K562 (cell line): ENCODE measurements around the gene CUTA. TPM values are rescaled to one million over a fixed set of nuclear protein-coding genes. Genes with fewer than 3 reads are reported as not detected.
A peak's percentile ranks its signal among the peaks of the same experiment; 100 is the strongest.

ENCODE experiments used
- ATAC-seq: fragments of 200-7000 bp; cut with Tn5 transposase; 3 replicates; pipeline ENCODE4 v1.9.1; 2020; ENCODE audit warnings: moderate library complexity
- BruUV-seq: library from RNA; stranded (reverse); fragments of 400-500 nt; replicated peaks from 2 replicates; lab custom pipeline; 2021; lab: Mats Ljungman, UMichigan
- CTCF ChIA-PET: fragments of 300-600 bp; formaldehyde crosslinking; extraction: SDS; loops from one replicate; lab custom pipeline; 2021; ENCODE audit warnings: low intra/inter-chr PET ratio; lab: Yijun Ruan, JAX
- POLR2A ChIA-PET: fragments of 300-600, 350-650 bp; sonication (Branson Sonifier 250); formaldehyde crosslinking; extraction: SDS; loops from one replicate; lab custom pipeline; 2021; ENCODE audit warnings: antibody characterized with exemption, inconsistent platforms; lab: Yijun Ruan, JAX
- DNase-seq, 4 experiments: peaks; one replicate each; pipeline versions ENCODE4 v3.0.0 to v3.0.0-alpha.2; 2011 to 2018; ENCODE audit warnings: low spot score in 3 of 4, mixed read lengths in 3 of 4; ENCODE audit errors: extremely low read depth in 1 of 4
- FAIRE-seq: peaks from 2 replicates; lab custom pipeline; 2011; peaks lifted over from hg19 to GRCh38; lab: Jason Lieb, UNC
- H2AFZ ChIP-seq: 2 replicates; pipeline ENCODE4 v1.6.0; 2011; ENCODE audit warnings: low read depth, low read length, control low read depth, inconsistent platforms
- H3K27ac ChIP-seq: fragments of 200-600 bp; 3 replicates; pipeline ENCODE4 v1.8.0; 2011; ENCODE audit warnings: low read depth, mild to moderate bottlenecking, control low read depth, inconsistent platforms, low read length, moderate library complexity, mixed read lengths; ENCODE audit errors: extremely low read depth
- H3K27me3 ChIP-seq, 2 experiments: fragments of 300-600 bp in 1 of 2; 2 replicates in 1 of 2; 3 replicates in 1 of 2; pipeline versions ENCODE4 v1.6.0 to v1.8.0; 2011; ENCODE audit warnings: inconsistent platforms in 2 of 2, low read length in 2 of 2, mild to moderate bottlenecking in 1 of 2, mixed read lengths in 1 of 2, moderate library complexity in 1 of 2; ENCODE audit not compliant: control insufficient read depth in 2 of 2, insufficient read depth in 2 of 2
- H3K36me3 ChIP-seq: fragments of 300-600 bp; 3 replicates; pipeline ENCODE4 v1.8.0; 2011; ENCODE audit warnings: mild to moderate bottlenecking, low read length, inconsistent platforms; ENCODE audit not compliant: control insufficient read depth, insufficient read depth
- H3K4me1 ChIP-seq, 2 experiments: fragments of 200-600 bp in 1 of 2; replicated peaks in 1 of 2; 2 replicates in 1 of 2; 3 replicates in 1 of 2; pipeline versions ENCODE4 v1.5.1 to v1.8.0; 2011; ENCODE audit warnings: inconsistent platforms in 2 of 2, low read length in 2 of 2, mild to moderate bottlenecking in 1 of 2, mixed read lengths in 1 of 2, moderate library complexity in 1 of 2; ENCODE audit not compliant: control insufficient read depth in 2 of 2, insufficient read depth in 2 of 2
- H3K4me2 ChIP-seq: 2 replicates; pipeline ENCODE4 v1.6.1; 2011; ENCODE audit warnings: low read length, control low read depth, inconsistent platforms, mixed read lengths; ENCODE audit not compliant: insufficient read depth
- H3K4me3 ChIP-seq: fragments of 200-600 bp; sonication (generic), shearing (Covaris generic); 2 replicates; pipeline ENCODE4 v1.5.1; 2016; ENCODE audit warnings: control low read depth, inconsistent platforms
- H3K79me2 ChIP-seq: fragments of 200-600 bp; 3 replicates; pipeline ENCODE4 v1.8.0; 2011; ENCODE audit warnings: low read length, inconsistent platforms; ENCODE audit not compliant: control insufficient read depth, insufficient read depth
- H3K9ac ChIP-seq, 2 experiments: 2 replicates each; pipeline versions ENCODE4 v1.6.0 to v1.6.1; 2011; ENCODE audit warnings: low read depth in 2 of 2, low read length in 2 of 2, control low read depth in 1 of 2, inconsistent platforms in 1 of 2, mild to moderate bottlenecking in 1 of 2, mixed read lengths in 1 of 2; ENCODE audit not compliant: insufficient read depth in 1 of 2
- H3K9me1 ChIP-seq: one replicate; pipeline ENCODE4 v1.6.0; 2011; ENCODE audit warnings: inconsistent platforms, mild to moderate bottlenecking, low read length, moderate library complexity; ENCODE audit not compliant: control insufficient read depth, insufficient read depth
- H3K9me3 ChIP-seq: replicated peaks from 2 replicates; pipeline ENCODE4 v1.5.1; 2011; ENCODE audit warnings: low read depth, low read length, inconsistent platforms; ENCODE audit not compliant: control insufficient read depth, insufficient read depth
- H4K20me1 ChIP-seq: replicated peaks from 2 replicates; pipeline ENCODE4 v1.6.1; 2011; ENCODE audit warnings: low read length, inconsistent platforms, mixed read lengths; ENCODE audit not compliant: control insufficient read depth, insufficient read depth
- MAZ ChIP-seq, 2 experiments: fragments of 450-650 bp in 1 of 2; sonication (generic) in 1 of 2; formaldehyde crosslinking; IDR thresholded peaks in 1 of 2; conservative IDR thresholded peaks in 1 of 2; 2 replicates each; pipeline versions ENCODE4 v1.4.0 to v1.5.0; 2020; ENCODE audit warnings: mild to moderate bottlenecking in 1 of 2, missing genetic modification reagents in 1 of 2
- SP1 ChIP-seq: sonication (generic); formaldehyde crosslinking; IDR thresholded peaks from 2 replicates; pipeline ENCODE4 v1.8.1; 2022; ENCODE audit warnings: mild to moderate bottlenecking, missing genetic modification reagents
- THRAP3 ChIP-seq: fragments of 450-650 bp; IDR thresholded peaks from 2 replicates; pipeline ENCODE4 v1.6.1; 2016; ENCODE audit warnings: mild to moderate bottlenecking, inconsistent platforms, borderline replicate concordance
- ZNF197 ChIP-seq: fragments of 200-800 bp; sonication (Bioruptor generic); IDR thresholded peaks from 2 replicates; pipeline ENCODE4 v1.6.1; 2016; ENCODE audit warnings: low read depth, missing genetic modification characterization, missing compliant biosample characterization
- ZNF408 ChIP-seq: fragments of 250-450 bp; sonication (Bioruptor Pico); IDR thresholded peaks from 2 replicates; pipeline ENCODE4 v1.4.0; 2020; ENCODE audit warnings: low read depth, mild to moderate bottlenecking, moderate library complexity
- WGBS: fragments of 100-300 bp; shearing (Covaris generic); methylation state at CpG from one replicate; pipeline ENCODE4 v1.1.6; 2016; ENCODE audit warnings: low coverage, mixed read lengths; ENCODE audit not compliant: insufficient coverage; ENCODE audit errors: missing lambda C conversion rate; 5-methylcytosine and 5-hydroxymethylcytosine counted together
- in situ Hi-C: fragments of 300-500 bp; cut with MboI; formaldehyde crosslinking; loops from 4 replicates; pipeline ENCODE4 v1.15.0; 2018; ENCODE audit warnings: inconsistent platforms, mixed read lengths
- intact Hi-C: fragments of 100-400 bp; cut with micrococcal nuclease; formaldehyde crosslinking; loops from 2 replicates; pipeline ENCODE4 v1.14.2; 2022
- polyA plus RNA-seq, 8 experiments: library from polyadenylated mRNA; depleted of rRNA in 4 of 8; stranded (reverse) in 5 of 8; unstranded in 3 of 8; fragments of >200 nt; fragmentation: Nextera tagmentation in 2 of 8; fragmentation: Illumina TruSeq in 1 of 8; extraction: Ambion mirVana in 2 of 8; extraction: Trizol in 1 of 8; gene quantifications; 2 replicates each; pipeline versions ENCODE4 v1.2.1 to v1.2.3, GENCODE V29; 2011 to 2014; ENCODE audit warnings: inconsistent platforms in 1 of 8, missing spikeins in 1 of 8
- total RNA-seq, 7 experiments: library from RNA; depleted of rRNA in 6 of 7; stranded (reverse); fragments of >200 nt in 6 of 7; fragmentation: Illumina TruSeq in 2 of 7; extraction: Trizol in 2 of 7; gene quantifications; 2 replicates each; pipeline versions ENCODE4 v1.2.1 to v1.2.3, GENCODE V29; 2011 to 2021; ENCODE audit warnings: low replicate concordance in 1 of 7
- TF ChIP-seq, protein P1 (sequence below): sonication (generic); IDR thresholded peaks from 2 replicates; pipeline ENCODE4 v1.6.1; 2016

CUTA gene
- total and polyA plus RNA-seq, 9 of the 15 experiments (the other 6 are each of a cell fraction or from before 2014, with no cell fraction given), result 166 to 682 (median 310) TPM

DNA sequence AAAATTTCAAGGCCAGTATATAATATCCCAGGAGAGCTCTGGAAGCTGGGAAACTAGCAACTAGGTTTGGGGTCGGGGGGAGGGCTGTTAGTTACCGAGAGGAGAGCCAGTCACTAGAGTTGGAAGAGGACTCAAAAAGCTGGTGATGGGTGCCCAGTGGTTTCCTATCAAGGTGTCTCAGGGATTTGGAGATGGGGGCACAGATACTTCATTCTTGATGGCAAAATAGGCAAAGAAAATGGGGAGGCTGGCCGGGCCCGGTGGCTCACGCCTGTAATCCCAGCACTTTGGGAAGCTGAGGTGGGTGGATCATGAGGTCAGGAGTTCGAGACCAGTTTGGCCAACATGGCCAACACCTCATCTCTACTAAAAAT is 6.3 kb downstream of the CUTA start:
- peaks cover 23 to 32% of the 10 kb centered on the region in 2 experiments; a peak in 4 of 5 replicates for H3K4me1 ChIP-seq
- peak overlapping the region; percentile 84 for H3K27ac ChIP-seq
- no peak for DNase-seq
- no peaks in the 10 kb centered on the region for H3K9me1 ChIP-seq
- peak overlapping the region; percentile 75 to 89 for H3K9ac ChIP-seq
- no peaks in the 10 kb centered on the region for H3K27me3 ChIP-seq
- H2AFZ ChIP-seq, result no peak overlapping the region
- H4K20me1 ChIP-seq, result peaks cover 2% of the 10 kb centered on the region
- WGBS, result 31% methylated on average over 6 of the region's 6 CpGs
- TF ChIP-seq ZNF197 (no peak), MAZ (CRISPR knock-in tag; conservative IDR thresholded peaks at IDR 0.05 in 1 of 2, IDR thresholded peaks at IDR 0.05 in 1 of 2) (no peak), ZNF408 (CRISPR knock-in tag) (no peak), THRAP3 (no peak), SP1 (CRISPR knock-in tag) (no peak)
- TF ChIP-seq, protein P1, sequence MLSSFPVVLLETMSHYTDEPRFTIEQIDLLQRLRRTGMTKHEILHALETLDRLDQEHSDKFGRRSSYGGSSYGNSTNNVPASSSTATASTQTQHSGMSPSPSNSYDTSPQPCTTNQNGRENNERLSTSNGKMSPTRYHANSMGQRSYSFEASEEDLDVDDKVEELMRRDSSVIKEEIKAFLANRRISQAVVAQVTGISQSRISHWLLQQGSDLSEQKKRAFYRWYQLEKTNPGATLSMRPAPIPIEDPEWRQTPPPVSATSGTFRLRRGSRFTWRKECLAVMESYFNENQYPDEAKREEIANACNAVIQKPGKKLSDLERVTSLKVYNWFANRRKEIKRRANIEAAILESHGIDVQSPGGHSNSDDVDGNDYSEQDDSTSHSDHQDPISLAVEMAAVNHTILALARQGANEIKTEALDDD, result peak; percentile 25; the same call in 1 of the 2 replicates
- TF ChIP-seq, all 486 proteins: peak for 1
- BruUV-seq, result no TSS peak
- intact Hi-C loops, result loop anchor here (2.0 to 5.0 kb wide), 3 partner anchors 114 to 211 kb away; partner anchors contain the start of genes B3GALT4, RGL2, RXRB and SLC39A7
- Histone ChIP-seq H3K79me2 (peaks cover 41% of the 10 kb centered on the region), H3K4me3 (peak overlapping the region; percentile 95), H3K4me2 (peak overlapping the region; percentile 92), H3K9me3 (no peaks in the 10 kb centered on the region), H3K36me3 (peaks cover 73% of the 10 kb centered on the region)
- ATAC-seq (no peak), FAIRE-seq (no peak)
- in situ Hi-C loops, result no loop called here
- ChIA-PET CTCF (interaction anchor here (0.8 kb wide), 1 partner anchor 21 kb away, joined by 3 read pairs; no protein-coding TSS in a partner anchor), POLR2A (interaction anchor here (1.2 to 1.6 kb wide), 2 partner anchors 13 to 15 kb away, joined by 3 to 4 read pairs; no protein-coding TSS in a partner anchor)
